ENCODE measurements around the gene IKZF3. TPM values are rescaled to one million over a fixed set of nuclear protein-coding genes. Genes with fewer than 3 reads are reported as not detected.

Gene IKZF3
- total RNA-seq, 1 donor from 2014 or later, result 220 TPM

DNA sequence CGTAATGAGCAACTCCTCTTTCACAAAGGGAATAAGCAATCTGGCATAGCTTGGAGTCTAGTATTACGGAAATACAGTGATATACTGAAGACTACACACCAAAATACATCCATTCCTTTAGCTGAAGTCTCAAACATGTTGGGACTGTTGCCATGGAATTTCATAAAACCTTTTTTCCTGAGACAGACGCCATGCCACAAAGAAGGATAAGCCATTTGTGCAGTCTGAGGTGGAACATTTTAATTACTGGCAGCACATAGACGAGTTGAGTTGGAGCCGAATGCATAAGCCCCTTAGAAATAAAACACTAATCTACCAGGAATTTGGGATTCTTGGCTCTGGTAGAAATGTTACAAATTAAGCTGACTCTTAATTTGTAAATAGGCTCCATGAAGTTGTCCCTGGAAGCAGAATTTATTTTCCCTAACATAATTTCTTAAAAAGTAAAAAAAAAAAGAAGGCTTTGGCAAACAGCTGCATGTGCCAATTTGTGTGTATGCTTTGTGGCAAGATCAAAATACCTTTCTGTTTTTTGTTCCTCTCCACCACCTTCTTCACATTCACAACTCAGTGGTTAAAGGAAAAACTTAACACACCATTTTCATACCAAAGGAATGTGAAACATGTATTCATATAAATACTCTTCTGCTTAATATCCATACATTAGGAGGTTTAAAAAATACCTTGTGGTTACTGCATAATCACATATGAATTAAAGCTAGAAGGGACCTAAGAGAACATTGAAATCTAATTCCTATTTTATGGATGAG lies 100.9 kb downstream of the IKZF3 start:
- peaks cover 83% of the 10 kb centered on the region for H3K4me1 Mint-ChIP-seq
- H3K36me3 Mint-ChIP-seq (ENCODE audit: low read depth), result peaks cover 85% of the 10 kb centered on the region
- CTCF ChIA-PET, result no interaction called here
- intact Hi-C loops (cut with micrococcal nuclease), result no loop called here
- ATAC-seq (ENCODE audit: low read depth) (no peak), DNase-seq (no peak)
- H3K27ac Mint-ChIP-seq, result peak overlapping the region; percentile 55
- no peak overlapping the region for H3K4me3 Mint-ChIP-seq
- H3K9me3 Mint-ChIP-seq, result no peaks in the 10 kb centered on the region
- H3K27me3 Mint-ChIP-seq, result no peaks in the 10 kb centered on the region
- POLR2A ChIA-PET, result interaction anchor here (0.6 to 4.5 kb wide), 6 partner anchors 8 to 102 kb away, joined by 3 to 38 read pairs (median 6); no protein-coding TSS in a partner anchor
- TF ChIP-seq, protein P1, sequence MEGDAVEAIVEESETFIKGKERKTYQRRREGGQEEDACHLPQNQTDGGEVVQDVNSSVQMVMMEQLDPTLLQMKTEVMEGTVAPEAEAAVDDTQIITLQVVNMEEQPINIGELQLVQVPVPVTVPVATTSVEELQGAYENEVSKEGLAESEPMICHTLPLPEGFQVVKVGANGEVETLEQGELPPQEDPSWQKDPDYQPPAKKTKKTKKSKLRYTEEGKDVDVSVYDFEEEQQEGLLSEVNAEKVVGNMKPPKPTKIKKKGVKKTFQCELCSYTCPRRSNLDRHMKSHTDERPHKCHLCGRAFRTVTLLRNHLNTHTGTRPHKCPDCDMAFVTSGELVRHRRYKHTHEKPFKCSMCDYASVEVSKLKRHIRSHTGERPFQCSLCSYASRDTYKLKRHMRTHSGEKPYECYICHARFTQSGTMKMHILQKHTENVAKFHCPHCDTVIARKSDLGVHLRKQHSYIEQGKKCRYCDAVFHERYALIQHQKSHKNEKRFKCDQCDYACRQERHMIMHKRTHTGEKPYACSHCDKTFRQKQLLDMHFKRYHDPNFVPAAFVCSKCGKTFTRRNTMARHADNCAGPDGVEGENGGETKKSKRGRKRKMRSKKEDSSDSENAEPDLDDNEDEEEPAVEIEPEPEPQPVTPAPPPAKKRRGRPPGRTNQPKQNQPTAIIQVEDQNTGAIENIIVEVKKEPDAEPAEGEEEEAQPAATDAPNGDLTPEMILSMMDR (IDR thresholded peaks at IDR 0.05), result no peak

DNA sequence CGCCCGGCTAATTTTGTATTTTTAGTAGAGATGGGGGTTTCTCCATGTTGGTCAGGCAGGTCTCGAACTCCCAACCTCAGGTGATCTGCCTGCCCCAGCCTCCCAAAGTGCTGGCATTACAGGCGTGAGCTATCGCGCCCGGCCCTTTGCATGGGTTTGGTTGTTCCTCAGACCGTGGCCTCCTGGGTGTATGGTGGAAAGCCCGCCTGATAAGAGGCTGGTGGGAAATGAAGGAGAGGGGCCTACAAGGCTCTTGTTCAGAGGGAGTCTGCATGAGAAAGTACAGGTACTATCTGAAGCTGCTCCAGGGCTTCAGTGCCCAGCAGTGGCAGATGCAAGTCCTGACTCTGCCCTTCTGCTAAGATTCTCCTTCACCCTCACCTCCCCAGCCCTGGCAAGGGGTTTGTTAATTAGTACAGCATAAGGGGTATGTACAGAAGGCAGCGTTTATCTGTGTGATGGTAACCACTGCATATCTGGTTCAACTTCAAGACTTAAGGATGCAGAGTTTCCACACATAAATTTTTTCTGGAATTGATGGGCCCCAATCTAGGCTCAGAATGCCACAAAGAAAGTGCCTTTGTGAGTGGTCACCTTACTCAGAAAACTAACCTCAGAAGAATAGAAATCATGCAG lies 102.1 kb downstream of the IKZF3 start:
- ATAC-seq (ENCODE audit: low read depth), result no peak
- intact Hi-C loops (cut with micrococcal nuclease), result no loop called here
- H3K4me1 Mint-ChIP-seq, result peaks cover 85% of the 10 kb centered on the region

DNA sequence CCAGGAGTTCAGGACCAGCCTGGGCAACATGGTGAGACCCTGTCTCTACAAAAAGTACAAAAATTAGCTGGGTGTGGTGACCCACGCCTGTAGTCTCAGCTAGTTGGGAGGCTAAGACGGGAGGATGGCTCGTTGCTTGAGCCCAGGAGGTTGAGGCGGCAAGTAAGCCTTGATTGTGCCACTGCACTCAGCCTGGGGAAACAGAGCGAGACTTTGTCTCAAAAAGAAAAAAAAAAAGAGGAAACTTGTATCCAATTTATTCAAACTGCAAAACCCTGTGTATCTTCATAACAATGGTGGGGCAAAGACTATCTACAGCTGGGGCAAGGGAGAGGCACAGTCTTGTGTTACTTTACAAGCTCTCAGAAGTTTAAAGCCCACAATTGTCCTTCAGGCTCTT lies 104.9 kb downstream of the IKZF3 start:
- TF ChIP-seq, protein P1 (IDR thresholded peaks at IDR 0.05), result no peak
- no peaks in the 10 kb centered on the region for H3K9me3 Mint-ChIP-seq
- H3K27me3 Mint-ChIP-seq, result no peaks in the 10 kb centered on the region
- ATAC-seq (ENCODE audit: low read depth) (no peak), DNase-seq (no peak)
- ChIA-PET POLR2A (interaction anchor here (0.5 to 10.0 kb wide), 13 partner anchors 11 to 221 kb away, joined by 3 to 308 read pairs (median 5); partner anchors contain the start of genes IKZF3, MIEN1 and PSMD3), CTCF (interaction anchor here (0.8 to 2.7 kb wide), 6 partner anchors 11 to 138 kb away, joined by 3 to 10 read pairs (median 4); partner anchors contain the start of gene PNMT)
- H3K36me3 Mint-ChIP-seq (ENCODE audit: low read depth), result peaks cover 54% of the 10 kb centered on the region
- H3K27ac Mint-ChIP-seq, result peak overlapping the region; percentile 97
- H3K4me1 Mint-ChIP-seq, result peaks cover 80% of the 10 kb centered on the region
- intact Hi-C loops (cut with micrococcal nuclease), result loop anchor here (10.0 kb wide), 1 partner anchor 566 kb away; no protein-coding TSS in a partner anchor
- H3K4me3 Mint-ChIP-seq, result peak overlapping the region; percentile 61

More for the DNA sequence above, 102.1 kb downstream of the IKZF3 start:
- H3K27ac Mint-ChIP-seq, result peak overlapping the region; percentile 70
- H3K36me3 Mint-ChIP-seq (ENCODE audit: low read depth), result peaks cover 77% of the 10 kb centered on the region
- no peaks in the 10 kb centered on the region for H3K9me3 Mint-ChIP-seq
- ChIA-PET POLR2A (interaction anchor here (0.7 to 10.0 kb wide), 3 partner anchors 10 to 34 kb away, joined by 3 to 308 read pairs (median 6); no protein-coding TSS in a partner anchor), CTCF (no interaction called here)
- no peak for DNase-seq
- no peak overlapping the region for H3K4me3 Mint-ChIP-seq
- TF ChIP-seq, protein P1 (IDR thresholded peaks at IDR 0.05), result no peak
- no peaks in the 10 kb centered on the region for H3K27me3 Mint-ChIP-seq

DNA sequence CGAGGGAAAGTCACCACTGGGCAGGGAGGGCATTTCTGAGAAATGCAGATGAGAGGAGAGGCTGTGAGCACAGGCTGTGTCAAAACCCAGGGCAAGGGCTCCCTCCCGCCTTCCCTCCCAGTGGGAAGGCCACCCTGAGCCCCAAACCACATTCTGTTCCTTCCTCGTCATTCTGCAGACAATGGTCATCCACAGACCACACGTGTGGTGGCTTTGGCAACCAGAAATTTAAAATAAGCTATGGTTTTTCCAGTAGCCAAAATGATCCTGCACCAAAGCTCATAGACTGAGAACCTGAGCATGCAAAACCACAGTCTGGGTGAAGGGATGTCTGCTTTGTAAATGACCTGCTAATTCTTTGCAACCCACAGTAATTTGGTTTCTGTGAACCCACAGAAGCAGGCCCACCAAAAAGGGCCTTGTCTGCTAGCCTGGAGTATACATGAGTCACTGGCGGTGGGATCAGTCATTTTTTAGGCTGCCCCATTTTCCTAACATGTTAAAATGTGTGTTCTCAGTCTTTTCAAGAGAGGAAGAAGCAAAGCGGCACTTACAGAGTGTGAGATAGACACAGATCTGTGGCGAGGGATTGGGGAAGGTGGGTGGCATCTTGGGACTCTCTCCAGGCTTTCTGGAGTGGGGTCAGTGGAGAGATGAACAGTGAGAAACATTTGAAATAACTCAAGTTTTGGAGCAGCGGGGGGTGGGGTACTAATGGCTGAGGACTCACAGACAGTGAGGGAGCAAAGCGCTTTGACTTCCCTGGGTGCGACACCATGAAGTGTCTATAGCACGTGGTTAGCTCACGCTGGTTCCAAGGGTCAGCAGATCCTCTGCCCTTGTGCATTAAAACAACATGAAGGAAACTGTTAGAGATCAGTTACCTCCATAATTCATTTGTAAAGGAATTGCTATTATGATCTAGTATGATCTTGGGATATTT lies 105.9 kb downstream of the IKZF3 start:
- no peak for DNase-seq
- peak overlapping the region; percentile 97 for H3K27ac Mint-ChIP-seq
- CTCF ChIA-PET, result interaction anchor here (0.9 to 2.7 kb wide), 3 partner anchors 12 to 103 kb away, joined by 3 to 10 read pairs (median 4); no protein-coding TSS in a partner anchor
- peaks cover 81% of the 10 kb centered on the region for H3K4me1 Mint-ChIP-seq
- H3K9me3 Mint-ChIP-seq, result no peaks in the 10 kb centered on the region
- H3K27me3 Mint-ChIP-seq, result no peaks in the 10 kb centered on the region
- intact Hi-C loops (cut with micrococcal nuclease), result loop anchor here (10.0 kb wide), 1 partner anchor 567 kb away; no protein-coding TSS in a partner anchor
- TF ChIP-seq, protein P1 (IDR thresholded peaks at IDR 0.05), result no peak
- H3K4me3 Mint-ChIP-seq, result peak overlapping the region; percentile 61
- H3K36me3 Mint-ChIP-seq (ENCODE audit: low read depth), result peaks cover 48% of the 10 kb centered on the region
- ATAC-seq (ENCODE audit: low read depth), result no peak
- POLR2A ChIA-PET, result interaction anchor here (0.7 to 10.0 kb wide), 14 partner anchors 9 to 222 kb away, joined by 3 to 308 read pairs (median 8); partner anchors contain the start of genes IKZF3, MIEN1 and PSMD3

All from activated B cell treated with CpG ODN at 0.5 μM for 24 hours (primary cell).